ENCODE data around the gene RGS3. TPM values are rescaled to one million over a fixed set of nuclear protein-coding genes. Genes with fewer than 3 reads are reported as not detected.

RGS3 gene
- total RNA-seq, 1 donor from 2014 or later = 26.3 TPM

DNA sequence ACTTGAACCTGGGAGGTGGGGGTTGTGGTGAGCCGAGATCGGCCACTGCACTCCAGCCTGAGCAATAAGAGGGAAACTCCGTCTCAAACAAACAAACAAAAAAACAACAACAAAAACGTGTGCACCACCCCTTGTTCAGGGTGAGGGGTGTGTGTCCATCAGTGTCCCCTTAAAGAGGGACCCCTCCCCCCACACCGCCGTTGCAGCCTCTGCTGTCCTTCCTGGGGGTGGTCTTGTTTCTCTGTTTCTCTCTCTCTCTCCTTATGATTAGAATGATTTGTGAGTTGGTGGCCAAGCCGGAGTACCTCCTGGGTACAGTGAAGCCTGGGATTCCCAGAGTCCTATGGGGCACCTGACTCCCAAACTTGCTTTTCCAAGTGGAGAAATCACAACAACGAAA is 49.6 kb downstream of the RGS3 start:
- DNase-seq (ENCODE audit: low spot score in 2 of 2, unreplicated experiment in 2 of 2) = no peak
- H3K27me3 Mint-ChIP-seq (ENCODE audit: low read depth) = no peaks in the 10 kb centered on the region
- no peak overlapping the region for H3K4me3 Mint-ChIP-seq
- no peaks in the 10 kb centered on the region for H3K4me1 Mint-ChIP-seq
- H3K27ac Mint-ChIP-seq = no peak overlapping the region
- H3K36me3 Mint-ChIP-seq = peaks cover 2% of the 10 kb centered on the region
- TF ChIP-seq, protein P1, sequence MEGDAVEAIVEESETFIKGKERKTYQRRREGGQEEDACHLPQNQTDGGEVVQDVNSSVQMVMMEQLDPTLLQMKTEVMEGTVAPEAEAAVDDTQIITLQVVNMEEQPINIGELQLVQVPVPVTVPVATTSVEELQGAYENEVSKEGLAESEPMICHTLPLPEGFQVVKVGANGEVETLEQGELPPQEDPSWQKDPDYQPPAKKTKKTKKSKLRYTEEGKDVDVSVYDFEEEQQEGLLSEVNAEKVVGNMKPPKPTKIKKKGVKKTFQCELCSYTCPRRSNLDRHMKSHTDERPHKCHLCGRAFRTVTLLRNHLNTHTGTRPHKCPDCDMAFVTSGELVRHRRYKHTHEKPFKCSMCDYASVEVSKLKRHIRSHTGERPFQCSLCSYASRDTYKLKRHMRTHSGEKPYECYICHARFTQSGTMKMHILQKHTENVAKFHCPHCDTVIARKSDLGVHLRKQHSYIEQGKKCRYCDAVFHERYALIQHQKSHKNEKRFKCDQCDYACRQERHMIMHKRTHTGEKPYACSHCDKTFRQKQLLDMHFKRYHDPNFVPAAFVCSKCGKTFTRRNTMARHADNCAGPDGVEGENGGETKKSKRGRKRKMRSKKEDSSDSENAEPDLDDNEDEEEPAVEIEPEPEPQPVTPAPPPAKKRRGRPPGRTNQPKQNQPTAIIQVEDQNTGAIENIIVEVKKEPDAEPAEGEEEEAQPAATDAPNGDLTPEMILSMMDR (IDR thresholded peaks at IDR 0.05; ENCODE audit: unreplicated experiment) = no peak
- no peaks in the 10 kb centered on the region for H3K9me3 Mint-ChIP-seq

DNA sequence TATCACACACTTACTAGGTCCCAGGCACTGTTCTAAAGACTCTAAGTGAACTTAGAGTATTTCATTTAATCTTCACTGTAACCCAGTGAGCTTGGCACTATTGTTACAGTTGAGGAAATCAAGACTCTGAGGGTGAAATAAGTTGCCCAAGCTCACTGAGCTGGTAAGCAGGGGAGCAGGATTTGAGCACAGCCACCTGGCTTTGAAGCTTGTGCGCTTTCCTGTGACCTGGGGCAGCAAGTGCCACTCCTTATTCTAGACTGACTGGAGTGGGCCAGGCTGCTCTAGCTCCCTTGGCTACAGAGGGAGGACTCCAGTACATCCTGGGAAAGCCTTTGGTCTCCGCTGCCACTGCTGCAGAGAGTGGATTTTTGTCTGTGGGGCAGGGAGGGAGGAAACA is 50.0 kb downstream of the RGS3 start:
- DNase-seq (ENCODE audit: low spot score in 2 of 2, unreplicated experiment in 2 of 2) = no peak
- no peak overlapping the region for H3K4me3 Mint-ChIP-seq
- H3K27me3 Mint-ChIP-seq (ENCODE audit: low read depth) = no peaks in the 10 kb centered on the region
- H3K27ac Mint-ChIP-seq = no peak overlapping the region
- no peaks in the 10 kb centered on the region for H3K9me3 Mint-ChIP-seq
- TF ChIP-seq, protein P1 (IDR thresholded peaks at IDR 0.05; ENCODE audit: unreplicated experiment) = no peak
- H3K36me3 Mint-ChIP-seq = peaks cover under 1% of the 10 kb centered on the region
- no peaks in the 10 kb centered on the region for H3K4me1 Mint-ChIP-seq

DNA sequence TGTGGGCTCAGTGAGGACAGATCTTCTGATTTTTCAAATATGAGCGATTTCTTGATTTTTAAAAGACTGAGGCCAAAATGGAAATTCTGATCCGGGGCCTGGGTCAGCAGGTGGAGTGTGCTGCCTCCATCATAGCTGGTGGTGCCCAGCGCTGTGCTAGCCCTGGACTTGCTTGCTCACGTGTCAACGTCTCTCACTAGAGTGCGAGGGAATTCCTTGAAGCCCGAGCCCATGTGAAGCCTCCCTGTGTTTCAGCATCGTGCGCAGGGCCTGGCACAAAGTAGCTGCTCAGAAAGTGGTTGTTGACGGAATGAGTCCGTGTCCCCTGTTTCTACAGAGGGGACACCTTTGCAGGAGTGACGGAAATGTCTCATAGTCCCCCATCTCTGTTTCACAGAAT is 50.5 kb downstream of the RGS3 start:
- no peak overlapping the region for H3K27ac Mint-ChIP-seq
- no peak for DNase-seq (ENCODE audit: low spot score in 2 of 2, unreplicated experiment in 2 of 2)
- H3K9me3 Mint-ChIP-seq = no peaks in the 10 kb centered on the region
- no peak overlapping the region for H3K4me3 Mint-ChIP-seq
- H3K27me3 Mint-ChIP-seq (ENCODE audit: low read depth) = no peaks in the 10 kb centered on the region
- H3K4me1 Mint-ChIP-seq = no peaks in the 10 kb centered on the region
- TF ChIP-seq, protein P1 (IDR thresholded peaks at IDR 0.05; ENCODE audit: unreplicated experiment) = no peak
- H3K36me3 Mint-ChIP-seq = peaks cover 2% of the 10 kb centered on the region

DNA sequence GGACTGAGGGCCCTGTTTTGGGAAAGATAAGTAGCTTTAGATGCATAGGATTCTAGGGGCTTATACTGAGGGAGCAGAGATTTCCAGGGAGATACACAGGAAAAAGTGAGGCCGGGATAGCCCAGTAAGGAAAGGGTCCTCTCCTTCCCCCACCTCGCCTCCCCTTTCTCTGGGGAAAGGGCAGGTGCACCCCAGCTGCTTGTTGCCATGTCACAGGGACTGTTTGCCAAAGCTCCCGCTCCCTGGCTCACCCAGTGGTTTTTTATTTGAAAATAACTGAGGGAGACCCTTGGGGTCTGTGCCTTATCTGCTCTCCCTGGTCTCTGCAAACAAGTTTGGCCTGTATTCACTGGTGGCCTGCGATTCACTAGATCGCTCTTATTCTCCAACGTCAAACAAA is 51.2 kb downstream of the RGS3 start:
- Mint-ChIP-seq H3K36me3 (peaks cover 2% of the 10 kb centered on the region), H3K27me3 (ENCODE audit: low read depth) (no peaks in the 10 kb centered on the region), H3K9me3 (no peaks in the 10 kb centered on the region), H3K4me1 (no peaks in the 10 kb centered on the region), H3K4me3 (no peak overlapping the region), H3K27ac (no peak overlapping the region)
- TF ChIP-seq, protein P1 (IDR thresholded peaks at IDR 0.05; ENCODE audit: unreplicated experiment) = no peak
- no peak for DNase-seq (ENCODE audit: low spot score in 2 of 2, unreplicated experiment in 2 of 2)

DNA sequence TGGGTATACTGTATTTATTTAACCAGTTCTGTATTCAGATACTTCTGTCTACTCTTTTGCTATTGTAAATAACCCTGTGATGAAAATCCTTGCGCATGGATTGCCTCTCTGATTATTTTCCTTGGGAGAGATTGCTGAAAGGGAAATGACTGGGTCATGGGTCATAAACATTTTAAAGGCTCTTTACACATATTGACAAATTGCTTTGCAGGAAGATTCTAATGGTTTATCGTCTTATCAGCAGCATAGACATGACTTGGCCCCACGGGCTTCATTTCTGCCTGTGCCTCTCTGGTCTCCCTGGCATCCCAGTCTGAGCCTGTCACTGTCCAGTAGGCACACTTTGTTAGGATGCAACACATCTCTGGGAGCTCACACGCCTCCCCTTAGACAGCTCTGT is 52.3 kb downstream of the RGS3 start:
- no peaks in the 10 kb centered on the region for H3K9me3 Mint-ChIP-seq
- H3K4me1 Mint-ChIP-seq = no peaks in the 10 kb centered on the region
- no peaks in the 10 kb centered on the region for H3K27me3 Mint-ChIP-seq (ENCODE audit: low read depth)
- TF ChIP-seq, protein P1 (IDR thresholded peaks at IDR 0.05; ENCODE audit: unreplicated experiment) = no peak
- DNase-seq (ENCODE audit: low spot score in 2 of 2, unreplicated experiment in 2 of 2) = no peak
- H3K4me3 Mint-ChIP-seq = no peak overlapping the region
- H3K36me3 Mint-ChIP-seq = peaks cover 2% of the 10 kb centered on the region
- H3K27ac Mint-ChIP-seq = no peak overlapping the region
